Gastrocnemius medialis (tissue), 4 donors: ENCODE data around the gene ORC6. TPM values are rescaled to one million over a fixed set of nuclear protein-coding genes. Genes with fewer than 3 reads are reported as not detected.

Source experiments
- ATAC-seq, 2 donors: fragments of 150-250 bp; one replicate each; pipeline ENCODE4 v1.9.1; 2016
- DNase-seq, 2 donors: peaks; one replicate each; pipeline ENCODE4 v3.0.0-alpha.2; 2019
- H3K27ac ChIP-seq, 4 donors: fragments of 200-600 bp; sonication (generic); 1 replicate in 1 of 4; 2 replicates in 3 of 4; pipeline ENCODE4 v1.5.1; 2016 to 2018; ENCODE audit warnings: mild to moderate bottlenecking in 2 of 4, moderate library complexity in 1 of 4
- H3K27me3 ChIP-seq, 3 donors: fragments of 200-600 bp; sonication (generic) in 2 of 3; 1 replicate in 1 of 3; 2 replicates in 2 of 3; pipeline versions ENCODE4 v1.5.1 to v1.6.0; 2016 to 2019; ENCODE audit warnings: mild to moderate bottlenecking in 1 of 3, moderate library complexity in 1 of 3
- H3K36me3 ChIP-seq, 2 donors: fragments of 200-600 bp; sonication (generic) in 1 of 2; one replicate each; pipeline ENCODE4 v1.5.1; 2017 to 2018
- H3K4me1 ChIP-seq, 2 donors: fragments of 200-600 bp; sonication (generic) in 1 of 2; one replicate each; pipeline ENCODE4 v1.5.1; 2016 to 2017; ENCODE audit warnings: mild to moderate bottlenecking in 2 of 2
- H3K4me3 ChIP-seq, 4 donors: fragments of 200-600 bp; sonication (generic) in 3 of 4; 1 replicate in 1 of 4; 2 replicates in 3 of 4; pipeline ENCODE4 v1.5.1; 2016 to 2019; ENCODE audit warnings: mild to moderate bottlenecking in 2 of 4
- H3K9me3 ChIP-seq, 3 donors: fragments of 200-600 bp; sonication (generic) in 2 of 3; 1 replicate in 1 of 3; 2 replicates in 2 of 3; pipeline ENCODE4 v1.5.1; 2016 to 2019
- CTCF ChIP-seq, 5 experiments: fragments of 450-650 bp in 3 of 5; fragments of 200-600 bp in 2 of 5; sonication (generic) in 2 of 5; IDR thresholded peaks in 4 of 5; conservative IDR thresholded peaks in 1 of 5; 1 replicate in 4 of 5; 2 replicates in 1 of 5; pipeline ENCODE4 v1.5.1; 2016 to 2019; ENCODE audit warnings: antibody characterized with exemption in 5 of 5, mild to moderate bottlenecking in 3 of 5, moderate library complexity in 3 of 5
- POLR2A ChIP-seq, 2 donors: fragments of 450-650 bp; IDR thresholded peaks; one replicate each; pipeline ENCODE4 v1.6.1; 2017; ENCODE audit warnings: antibody characterized with exemption in 2 of 2, mild to moderate bottlenecking in 2 of 2, moderate library complexity in 2 of 2
- in situ Hi-C, 4 donors: fragments of 200-750 bp; cut with MboI; loops; one replicate each; pipeline versions ENCODE4 v1.15.0 to v1.8.0; 2017; ENCODE audit warnings: low sequenced_read_pairs in 4 of 4
- intact Hi-C: fragments of 100-400 bp; cut with DNase I; formaldehyde crosslinking; loops from one replicate; pipeline ENCODE4 v1.15.1; 2023; ENCODE audit warnings: low total_unique reads
- total RNA-seq, 4 donors: library from RNA; depleted of rRNA; stranded (reverse); fragments of >200 nt; gene quantifications; one replicate each; pipeline versions ENCODE4 v1.1.0 to v1.2.3, GENCODE V29; 2016

Gene ORC6
- total RNA-seq, 4 donors from 2014 or later: 0.40 to 5.7 (median 1.2) TPM

GRCh38 chr16:46746821-46747776, 57.6 kb downstream of the ORC6 start:
- Histone ChIP-seq H3K36me3 (no peaks in the 10 kb centered on the region), H3K27me3 (no peaks in the 10 kb centered on the region), H3K27ac (peak overlapping the region; percentile 73 to 93 (median 87)), H3K9me3 (no peaks in the 10 kb centered on the region), H3K4me1 (peaks cover 45 to 51% of the 10 kb centered on the region in 2 donors), H3K4me3 (no peak overlapping the region)
- TF ChIP-seq POLR2A (IDR thresholded peaks at IDR 0.05): peak in 1 of 2 donors; percentile 21
- TF ChIP-seq CTCF (IDR thresholded peaks at IDR 0.05 in 4 of 5, conservative IDR thresholded peaks at IDR 0.05 in 1 of 5): no peak
- ATAC-seq: peak; percentile 39 to 60
- DNase-seq: peak in 1 of 2 donors; percentile 70
- intact Hi-C loops: no loop called here
- in situ Hi-C loops: no loop called here

Other genes with a start within 250 kb of the ORC6 start
- 1 to 10 TPM in 1 of 4 donors, under 1 TPM in 1, not detected in 2; 0.13 to 1.3 TPM for gene SHCBP1, start 68.3 kb upstream of the ORC6 start, total RNA-seq
- 10 to 100 TPM; 30.0 to 60.1 (median 41.4) TPM for gene VPS35, start 481 bp upstream of the ORC6 start, total RNA-seq
- gene MYLK3, start 58.7 kb downstream of the ORC6 start, total RNA-seq: 1 to 10 TPM; 2.4 to 9.2 (median 5.2) TPM
- 10 to 100 TPM; 13.5 to 22.4 (median 20.3) TPM for gene C16orf87, start 141.5 kb downstream of the ORC6 start, total RNA-seq
- gene GPT2, start 194.7 kb downstream of the ORC6 start, total RNA-seq: 100 to 1,000 TPM in 1 of 4 donors, 10 to 100 TPM in 3; 13.5 to 112 (median 55.7) TPM